ENCODE data around the gene HRH3. TPM values are rescaled to one million over a fixed set of nuclear protein-coding genes. Genes with fewer than 3 reads are reported as not detected.

Gene HRH3
- polyA plus RNA-seq, 3 donors = not detected

GRCh38 chr20:62195736-62196135 is 24.3 kb downstream of the HRH3 start:
- Histone ChIP-seq H2AFZ (ENCODE audit: insufficient read depth, low read depth, low read length, poor library complexity, severe bottlenecking) (no peak overlapping the region), H3K9me3 (replicated peaks in 1 of 2; ENCODE audit: control insufficient read depth in 1 of 2, insufficient read depth in 1 of 2, low read length in 2 of 2) (no peaks in the 10 kb centered on the region), H3K4me3 (replicated peaks in 1 of 3; ENCODE audit: low read depth in 2 of 3, low read length in 3 of 3) (no peak overlapping the region), H4K20me1 (ENCODE audit: insufficient read depth, low read length) (peaks cover 24% of the 10 kb centered on the region), H3K79me2 (ENCODE audit: insufficient read depth, low read length) (peaks cover 13% of the 10 kb centered on the region), H3K4me2 (replicated peaks; ENCODE audit: extremely low read depth, low read length, poor library complexity, severe bottlenecking) (no peak overlapping the region), H3K27me3 (ENCODE audit: control insufficient read depth in 2 of 2, insufficient read depth in 2 of 2, low read length in 2 of 2) (no peaks in the 10 kb centered on the region), H3K27ac (ENCODE audit: low read depth in 1 of 2, low read length in 2 of 2) (no peak overlapping the region), H3K36me3 (replicated peaks in 1 of 2; ENCODE audit: control insufficient read depth in 1 of 2, insufficient read depth in 2 of 2, low read length in 2 of 2) (peaks cover 51 to 91% of the 10 kb centered on the region in 2 donors), H3K9ac (ENCODE audit: insufficient read depth, low read length, poor library complexity, severe bottlenecking) (no peak overlapping the region), H3K4me1 (ENCODE audit: control insufficient read depth in 1 of 2, insufficient read depth in 2 of 2, low read length in 2 of 2) (no peaks in the 10 kb centered on the region)
- Mint-ChIP-seq H3K4me1 (no peaks in the 10 kb centered on the region), H3K27ac (peak overlapping the region in 1 of 7 donors; percentile 54), H3K36me3 (peaks cover 52 to 78% of the 10 kb centered on the region in 2 donors), H3K9me3 (no peaks in the 10 kb centered on the region), H3K27me3 (ENCODE audit: low read depth in 3 of 3) (peaks cover 0 to 5% (median under 1%) of the 10 kb centered on the region in 3 donors), H3K4me3 (no peak overlapping the region)
- intact Hi-C loops (cut with micrococcal nuclease) = no loop called here
- DNase-seq = no peak
- 97% methylated on average over 10 of the region's 10 CpGs for WGBS (ENCODE audit: insufficient coverage)
- no peak for TF ChIP-seq CTCF (IDR thresholded peaks at IDR 0.05)

- peaks cover 13% of the 10 kb centered on the region for H3K79me2 ChIP-seq (ENCODE audit: insufficient read depth, low read length)
- peaks cover 51 to 91% of the 10 kb centered on the region in 2 donors for H3K36me3 ChIP-seq (replicated peaks in 1 of 2; ENCODE audit: control insufficient read depth in 1 of 2, insufficient read depth in 2 of 2, low read length in 2 of 2)
- no peaks in the 10 kb centered on the region for H3K4me1 Mint-ChIP-seq
- H3K27me3 Mint-ChIP-seq (ENCODE audit: low read depth in 3 of 3) = peaks cover 0 to 5% (median 1%) of the 10 kb centered on the region in 3 donors
- no peak for DNase-seq
- H3K27ac Mint-ChIP-seq = peak overlapping the region in 1 of 7 donors; percentile 20
- H3K9me3 ChIP-seq (replicated peaks in 1 of 2; ENCODE audit: control insufficient read depth in 1 of 2, insufficient read depth in 1 of 2, low read length in 2 of 2) = no peaks in the 10 kb centered on the region
- H3K4me1 ChIP-seq (ENCODE audit: control insufficient read depth in 1 of 2, insufficient read depth in 2 of 2, low read length in 2 of 2) = no peaks in the 10 kb centered on the region
- intact Hi-C loops (cut with micrococcal nuclease) = no loop called here
- peaks cover 28% of the 10 kb centered on the region for H4K20me1 ChIP-seq (ENCODE audit: insufficient read depth, low read length)
- no peak overlapping the region for H3K4me3 ChIP-seq (replicated peaks in 1 of 3; ENCODE audit: low read depth in 2 of 3, low read length in 3 of 3)
- no peak for TF ChIP-seq CTCF (IDR thresholded peaks at IDR 0.05)
- no peak overlapping the region for H3K9ac ChIP-seq (ENCODE audit: insufficient read depth, low read length, poor library complexity, severe bottlenecking)
- H3K27me3 ChIP-seq (ENCODE audit: control insufficient read depth in 2 of 2, insufficient read depth in 2 of 2, low read length in 2 of 2) = no peaks in the 10 kb centered on the region
- WGBS (ENCODE audit: insufficient coverage) = 80% methylated on average over 1 of the region's 8 CpGs
- no peaks in the 10 kb centered on the region for H3K9me3 Mint-ChIP-seq
- no peak overlapping the region for H3K4me2 ChIP-seq (replicated peaks; ENCODE audit: extremely low read depth, low read length, poor library complexity, severe bottlenecking)
- H3K4me3 Mint-ChIP-seq = no peak overlapping the region
- H2AFZ ChIP-seq (ENCODE audit: insufficient read depth, low read depth, low read length, poor library complexity, severe bottlenecking) = no peak overlapping the region
- no peak overlapping the region for H3K27ac ChIP-seq (ENCODE audit: low read depth in 1 of 2, low read length in 2 of 2)
- H3K36me3 Mint-ChIP-seq = peaks cover 51 to 78% of the 10 kb centered on the region in 2 donors
Observed at GRCh38 chr20:62195075-62195405, 25.0 kb downstream of the HRH3 start.

All from CD14-positive monocyte (primary cell).